ENCODE data around the gene TEP1.

The TEP1 gene

GRCh38 chr14:20438664-20439063 is 25.4 kb upstream of the TEP1 start:
- H3K27ac ChIP-seq: no peak overlapping the region
- TF ChIP-seq ZFX (IDR thresholded peaks at IDR 0.05; ENCODE audit: borderline replicate concordance) (no peak), CTCF (IDR thresholded peaks at IDR 0.05) (no peak)

- TF ChIP-seq ZFX (IDR thresholded peaks at IDR 0.05; ENCODE audit: borderline replicate concordance) (no peak), CTCF (IDR thresholded peaks at IDR 0.05) (no peak)
- no peak overlapping the region for H3K27ac ChIP-seq
Measured at GRCh38 chr14:20436363-20436755, 23.1 kb upstream of the TEP1 start.

GRCh38 chr14:20435582-20436362 is 22.5 kb upstream of the TEP1 start, which contains the start of gene KLHL33:
TSS of gene KLHL33 (minus strand) at chr14:20436166. CDS start at chr14:20435811, 355 bp downstream.
- no peak within 1 kb of the TSS for H3K27ac ChIP-seq
- TF ChIP-seq CTCF (IDR thresholded peaks at IDR 0.05) (no peak), ZFX (IDR thresholded peaks at IDR 0.05; ENCODE audit: borderline replicate concordance) (no peak)

DNA sequence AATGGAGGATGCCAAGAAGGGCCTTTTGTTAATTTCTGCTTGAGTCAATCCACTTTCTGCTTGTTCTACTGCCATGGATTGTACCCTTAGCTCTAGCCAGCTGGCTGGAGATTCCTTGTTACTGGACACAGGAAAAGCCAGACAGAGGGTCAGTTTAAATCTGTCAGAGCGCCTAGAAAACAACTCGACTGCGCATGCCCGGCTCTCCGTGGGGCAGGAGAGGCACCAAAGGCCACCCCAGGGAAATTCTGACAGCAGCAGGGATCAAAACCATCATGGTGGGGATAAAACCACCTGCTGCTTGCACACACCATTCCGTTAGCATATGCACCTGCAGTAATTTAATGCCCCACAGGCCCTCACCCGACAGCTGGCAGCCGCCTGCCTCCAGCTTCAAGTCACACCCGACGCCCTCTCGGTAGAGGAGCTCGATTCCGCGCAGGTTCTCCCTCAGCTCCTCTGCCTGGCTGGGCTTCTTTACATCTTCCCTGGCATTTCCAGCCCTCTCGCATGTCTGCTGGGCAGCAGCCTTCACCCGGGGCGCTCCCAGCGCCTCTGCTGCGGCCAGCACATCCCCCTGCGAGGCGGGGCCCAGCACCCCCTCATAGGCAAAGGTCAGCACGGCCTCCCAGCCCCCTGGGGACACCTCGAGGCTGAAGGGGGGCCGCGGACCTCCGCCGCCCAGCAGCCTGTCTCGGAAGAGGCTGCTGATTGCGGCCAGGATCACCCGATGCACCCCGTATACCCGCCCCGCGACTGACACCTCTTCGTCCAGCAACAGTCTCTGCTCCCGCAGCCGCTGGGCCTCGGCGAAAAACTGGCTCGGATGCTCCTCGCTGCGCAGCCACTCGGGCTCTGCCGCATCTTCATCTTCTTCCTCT is 21.6 kb upstream of the TEP1 start:
- no peak for TF ChIP-seq CTCF (IDR thresholded peaks at IDR 0.05)
- TF ChIP-seq ZFX (IDR thresholded peaks at IDR 0.05; ENCODE audit: borderline replicate concordance): no peak
- H3K27ac ChIP-seq: no peak overlapping the region

DNA sequence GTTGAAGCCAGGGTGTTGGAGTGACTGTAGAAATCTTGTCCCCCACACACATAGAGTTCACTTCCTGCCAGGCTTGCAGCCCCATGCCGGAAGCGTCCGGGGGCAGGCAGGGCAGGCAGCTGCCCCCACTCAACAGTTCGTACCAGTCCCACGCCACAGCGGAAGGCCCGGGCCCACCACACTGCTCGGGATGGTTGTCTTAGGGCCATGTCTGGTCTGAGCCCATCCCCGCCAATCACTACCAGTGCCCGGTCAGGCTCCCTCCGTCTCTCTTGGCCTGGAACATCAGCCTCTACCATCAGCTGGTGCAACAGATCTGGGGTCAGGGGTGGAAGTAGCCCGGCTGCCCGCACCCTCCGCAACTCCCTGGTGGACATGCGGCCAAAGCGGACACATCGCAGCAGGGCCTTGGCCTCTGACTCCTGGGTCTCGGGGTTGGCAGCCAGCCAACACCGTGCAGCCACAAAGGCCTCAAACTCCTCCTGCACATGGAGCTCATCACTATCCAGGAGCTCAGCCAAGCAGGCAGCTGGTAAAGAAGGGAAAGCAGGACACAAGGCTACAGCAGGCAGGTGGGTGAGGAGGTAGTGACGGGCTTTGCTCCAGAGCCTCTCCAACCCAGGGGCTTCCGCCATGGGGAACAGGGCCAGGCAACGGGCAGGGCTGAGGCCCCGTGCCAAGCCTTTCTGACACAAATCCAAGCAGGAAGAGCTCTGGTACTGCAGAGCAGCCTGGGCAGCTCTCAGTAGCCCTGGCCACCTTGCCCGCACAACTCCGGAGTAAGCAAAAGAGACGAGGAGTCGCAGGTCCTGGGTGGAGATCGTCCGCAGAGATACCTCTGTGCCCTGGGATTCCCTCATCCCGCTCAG is 16.7 kb upstream of the TEP1 start:
- no peak for TF ChIP-seq ZFX (IDR thresholded peaks at IDR 0.05; ENCODE audit: borderline replicate concordance)
- no peak for TF ChIP-seq CTCF (IDR thresholded peaks at IDR 0.05)
- H3K27ac ChIP-seq: no peak overlapping the region

GRCh38 chr14:20428802-20429201 is 15.5 kb upstream of the TEP1 start:
- TF ChIP-seq CTCF (IDR thresholded peaks at IDR 0.05) (no peak), ZFX (IDR thresholded peaks at IDR 0.05; ENCODE audit: borderline replicate concordance) (no peak)
- H3K27ac ChIP-seq: no peak overlapping the region
